Inflammatory macrophage (primary cell): ENCODE data around the gene NOL12.
A peak's percentile ranks its signal among the peaks of the same experiment; 100 is the strongest.

ENCODE experiments used
- DNase-seq, 2 donors: peaks; one replicate each; pipeline ENCODE4 v3.0.0-alpha.2; 2020 to 2022

Gene NOL12

GRCh38 chr22:37659066-37659896 lies 26.9 kb upstream of the NOL12 start:
- DNase-seq = peak in 1 of 2 donors; percentile 53

- no peak for DNase-seq
Observed at GRCh38 chr22:37659897-37660708, 26.0 kb upstream of the NOL12 start.

GRCh38 chr22:37660709-37661045 lies 25.5 kb upstream of the NOL12 start:
- DNase-seq = no peak

GRCh38 chr22:37661160-37661924 lies 24.8 kb upstream of the NOL12 start:
- DNase-seq = peak in 1 of 2 donors; percentile 20

- peak; percentile 62 to 80 for DNase-seq
Observed at GRCh38 chr22:37662039-37662438, 24.1 kb upstream of the NOL12 start.

GRCh38 chr22:37663521-37664140 lies 22.5 kb upstream of the NOL12 start:
- DNase-seq = no peak

- DNase-seq = no peak
Observed at GRCh38 chr22:37664249-37665101, 21.7 kb upstream of the NOL12 start.

- DNase-seq = no peak
Observed at GRCh38 chr22:37665487-37665886, 20.7 kb upstream of the NOL12 start.

GRCh38 chr22:37669586-37669985 lies 16.6 kb upstream of the NOL12 start:
- no peak for DNase-seq

- no peak for DNase-seq
Observed at GRCh38 chr22:37672206-37672919, 13.8 kb upstream of the NOL12 start.

- no peak for DNase-seq
Observed at GRCh38 chr22:37672920-37673455, 13.2 kb upstream of the NOL12 start.

- no peak for DNase-seq
Observed at GRCh38 chr22:37674248-37674647, 11.9 kb upstream of the NOL12 start.

- peak; percentile 95 to 97 for DNase-seq
Observed at GRCh38 chr22:37674951-37675929, 10.9 kb upstream of the NOL12 start, which contains the start of gene LGALS1. Gene LGALS1 (plus strand): TSS chr22:37675636. CDS start chr22:37675703, 67 bp downstream.

GRCh38 chr22:37675930-37676735 lies 10.0 kb upstream of the NOL12 start:
- DNase-seq = peak; percentile 17 to 27

GRCh38 chr22:37676736-37677492 lies 9.2 kb upstream of the NOL12 start:
- DNase-seq = peak; percentile 83 to 90

GRCh38 chr22:37677493-37677974 lies 8.6 kb upstream of the NOL12 start:
- no peak for DNase-seq

GRCh38 chr22:37678372-37678771 lies 7.8 kb upstream of the NOL12 start:
- DNase-seq = no peak
